Cardiac muscle cell (in vitro differentiated cells and primary cell): ENCODE results near the gene POLR1E. TPM values are rescaled to one million over a fixed set of nuclear protein-coding genes. Genes with fewer than 3 reads are reported as not detected.
A peak's percentile ranks its signal among the peaks of the same experiment; 100 is the strongest.

Experiments
- DNase-seq, 2 donors: peaks; one replicate each; pipeline versions ENCODE4 v3.0.0 to v3.0.0-alpha.2; 2010 to 2017; ENCODE audit warnings: low read depth in 1 of 2, low spot score in 1 of 2
- H3K27ac ChIP-seq: fragments of 200-600 bp; sonication (generic); 2 replicates; pipeline ENCODE4 v1.5.1; 2016
- H3K27me3 ChIP-seq: fragments of 200-600 bp; sonication (generic); 2 replicates; pipeline ENCODE4 v1.6.0; 2016; ENCODE audit warnings: control low read depth
- H3K36me3 ChIP-seq: fragments of 200-600 bp; sonication (generic); 2 replicates; pipeline ENCODE4 v1.5.1; 2016; ENCODE audit warnings: control low read depth
- H3K4me1 ChIP-seq: fragments of 200-600 bp; sonication (generic); 2 replicates; pipeline ENCODE4 v1.8.1; 2017; ENCODE audit warnings: low read depth, mild to moderate bottlenecking, mixed run types
- H3K4me3 ChIP-seq: fragments of 200-600 bp; sonication (generic); 2 replicates; pipeline ENCODE4 v1.5.1; 2016; ENCODE audit warnings: mild to moderate bottlenecking
- H3K9me3 ChIP-seq: fragments of 200-600 bp; sonication (generic); 2 replicates; pipeline ENCODE4 v1.5.1; 2017; ENCODE audit warnings: low read depth, mild to moderate bottlenecking, control low read depth
- CTCF ChIP-seq: IDR thresholded peaks from 2 replicates; pipeline ENCODE4 v1.5.1; 2012; ENCODE audit warnings: low read depth, mild to moderate bottlenecking, low read length
- polyA plus RNA-seq: library from polyadenylated mRNA; unstranded; fragments of >200 nt; fragmentation: Nextera tagmentation; extraction: Ambion mirVana; gene quantifications from 2 replicates; pipeline ENCODE4 v1.2.1, GENCODE V29; 2016
- total RNA-seq: library from RNA; depleted of rRNA; stranded (reverse); fragments of >200 nt; gene quantifications from 2 replicates; pipeline ENCODE4 v1.2.3, GENCODE V29; 2016

POLR1E gene
- total and polyA plus RNA-seq, 2 experiments from 2014 or later = 7.6 to 18.2 TPM

- Histone ChIP-seq H3K27ac (peak overlapping the region; percentile 65), H3K4me1 (peaks cover 26% of the 10 kb centered on the region), H3K36me3 (peaks cover 29% of the 10 kb centered on the region), H3K4me3 (no peak overlapping the region), H3K27me3 (no peaks in the 10 kb centered on the region), H3K9me3 (no peaks in the 10 kb centered on the region)
- TF ChIP-seq CTCF = no peak
- DNase-seq = no peak
These were observed 43.9 kb upstream of the POLR1E start for GRCh38 chr9:37441776-37442370.

- H3K4me1 ChIP-seq = peaks cover 26% of the 10 kb centered on the region
- peaks cover 22% of the 10 kb centered on the region for H3K36me3 ChIP-seq
- TF ChIP-seq CTCF = no peak
These were observed 43.2 kb upstream of the POLR1E start for GRCh38 chr9:37442556-37442955.

GRCh38 chr9:37443566-37443965, 42.2 kb upstream of the POLR1E start:
- DNase-seq = no peak
- no peaks in the 10 kb centered on the region for H3K27me3 ChIP-seq
- no peak overlapping the region for H3K4me3 ChIP-seq
- peaks cover 16% of the 10 kb centered on the region for H3K4me1 ChIP-seq
- H3K27ac ChIP-seq = no peak overlapping the region
- no peaks in the 10 kb centered on the region for H3K9me3 ChIP-seq
- TF ChIP-seq CTCF = no peak
- H3K36me3 ChIP-seq = peaks cover 20% of the 10 kb centered on the region

More at GRCh38 chr9:37442556-37442955, 43.2 kb upstream of the POLR1E start:
- no peak for DNase-seq
- Histone ChIP-seq H3K9me3 (no peaks in the 10 kb centered on the region), H3K27me3 (no peaks in the 10 kb centered on the region), H3K4me3 (no peak overlapping the region), H3K27ac (peak overlapping the region; percentile 65)

GRCh38 chr9:37444890-37445289, 40.9 kb upstream of the POLR1E start:
- TF ChIP-seq CTCF = no peak
- H3K36me3 ChIP-seq = peaks cover 13% of the 10 kb centered on the region
- no peaks in the 10 kb centered on the region for H3K27me3 ChIP-seq

GRCh38 chr9:37445832-37446231, 39.9 kb upstream of the POLR1E start:
- TF ChIP-seq CTCF = no peak
- no peaks in the 10 kb centered on the region for H3K9me3 ChIP-seq
- H3K4me3 ChIP-seq = no peak overlapping the region
- H3K36me3 ChIP-seq = peaks cover 14% of the 10 kb centered on the region
- DNase-seq = no peak
- no peak overlapping the region for H3K27ac ChIP-seq
- H3K27me3 ChIP-seq = no peaks in the 10 kb centered on the region
- H3K4me1 ChIP-seq = peaks cover 4% of the 10 kb centered on the region

More at GRCh38 chr9:37444890-37445289, 40.9 kb upstream of the POLR1E start:
- DNase-seq = no peak
- H3K4me1 ChIP-seq = peaks cover 8% of the 10 kb centered on the region
- H3K27ac ChIP-seq = no peak overlapping the region
- H3K4me3 ChIP-seq = no peak overlapping the region
- no peaks in the 10 kb centered on the region for H3K9me3 ChIP-seq

- H3K4me3 ChIP-seq = no peak overlapping the region
- H3K4me1 ChIP-seq = peaks cover 4% of the 10 kb centered on the region
- peak overlapping the region; percentile 57 for H3K27ac ChIP-seq
- no peak for TF ChIP-seq CTCF
- H3K9me3 ChIP-seq = no peaks in the 10 kb centered on the region
- H3K27me3 ChIP-seq = no peaks in the 10 kb centered on the region
- H3K36me3 ChIP-seq = peaks cover 14% of the 10 kb centered on the region
- DNase-seq = no peak
These were observed 39.3 kb upstream of the POLR1E start for GRCh38 chr9:37446401-37446800.
